Kidney epithelial cell (primary cell): ENCODE measurements around the gene TMEM108. TPM values are rescaled to one million over a fixed set of nuclear protein-coding genes. Genes with fewer than 3 reads are reported as not detected.
A peak's percentile ranks its signal among the peaks of the same experiment; 100 is the strongest.

Experiments
- DNase-seq: peaks from one replicate; pipeline ENCODE4 v3.0.0-alpha.2; 2010; ENCODE audit warnings: low read depth
- H3K27me3 ChIP-seq: 2 replicates; pipeline ENCODE4 v1.6.0; 2011; ENCODE audit warnings: low read length; ENCODE audit not compliant: control insufficient read depth, insufficient read depth
- H3K36me3 ChIP-seq: 2 replicates; pipeline ENCODE4 v1.5.1; 2011; ENCODE audit warnings: low read length; ENCODE audit not compliant: control insufficient read depth, insufficient read depth
- H3K4me3 ChIP-seq: 2 replicates; pipeline ENCODE4 v1.5.1; 2011; ENCODE audit warnings: low read depth, mild to moderate bottlenecking, control low read depth, low read length
- CTCF ChIP-seq: IDR thresholded peaks from 2 replicates; pipeline ENCODE4 v1.5.1; 2011; ENCODE audit warnings: mild to moderate bottlenecking, moderate library complexity, low read length, control low read depth, inconsistent platforms; ENCODE audit not compliant: insufficient read depth, poor library complexity, severe bottlenecking
- total RNA-seq: library from RNA; depleted of rRNA; stranded (reverse); fragments of >200 nt; gene quantifications from 2 replicates; pipeline ENCODE4 v1.2.3, GENCODE V29; 2015

The TMEM108 gene
- total RNA-seq, 1 donor from 2014 or later, result 4.4 TPM

DNA sequence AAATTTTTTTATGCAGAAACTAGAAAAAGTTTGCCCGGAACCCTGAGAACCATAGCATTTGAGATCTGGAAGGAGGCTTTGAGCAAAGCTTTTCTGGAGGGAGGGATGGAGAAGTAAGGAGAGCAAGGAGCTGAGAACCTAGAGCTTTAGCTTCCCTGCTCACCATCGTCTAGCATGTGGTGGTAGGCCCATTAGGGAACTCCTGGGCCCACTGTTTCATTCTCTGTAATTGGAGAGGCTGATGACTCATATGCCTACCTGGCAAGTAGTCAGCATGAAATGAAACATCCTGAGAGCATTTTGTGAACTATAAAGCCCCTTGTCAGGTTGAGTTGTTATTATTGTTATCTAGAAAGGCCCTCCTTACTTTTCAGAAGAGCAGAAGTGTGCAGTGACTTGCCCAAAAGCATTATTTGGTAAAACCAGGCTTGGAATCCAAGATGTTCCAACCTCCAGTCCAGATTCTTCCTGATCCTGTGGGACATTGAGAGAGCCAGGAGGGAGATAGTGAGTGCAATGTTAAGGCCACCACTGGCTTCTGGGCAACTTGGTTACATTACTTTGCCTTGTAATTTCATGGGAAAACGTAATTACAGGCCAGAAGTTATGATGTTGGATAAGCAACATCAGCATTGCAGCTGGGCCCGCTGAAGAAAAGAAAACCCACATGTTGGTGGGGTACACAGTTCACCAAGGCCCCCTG, 257.2 kb downstream of the TMEM108 start:
- H3K4me3 ChIP-seq, result no peak overlapping the region
- peak; percentile 41 for DNase-seq
- no peak for TF ChIP-seq CTCF
- H3K27me3 ChIP-seq, result no peaks in the 10 kb centered on the region
- H3K36me3 ChIP-seq, result no peaks in the 10 kb centered on the region

DNA sequence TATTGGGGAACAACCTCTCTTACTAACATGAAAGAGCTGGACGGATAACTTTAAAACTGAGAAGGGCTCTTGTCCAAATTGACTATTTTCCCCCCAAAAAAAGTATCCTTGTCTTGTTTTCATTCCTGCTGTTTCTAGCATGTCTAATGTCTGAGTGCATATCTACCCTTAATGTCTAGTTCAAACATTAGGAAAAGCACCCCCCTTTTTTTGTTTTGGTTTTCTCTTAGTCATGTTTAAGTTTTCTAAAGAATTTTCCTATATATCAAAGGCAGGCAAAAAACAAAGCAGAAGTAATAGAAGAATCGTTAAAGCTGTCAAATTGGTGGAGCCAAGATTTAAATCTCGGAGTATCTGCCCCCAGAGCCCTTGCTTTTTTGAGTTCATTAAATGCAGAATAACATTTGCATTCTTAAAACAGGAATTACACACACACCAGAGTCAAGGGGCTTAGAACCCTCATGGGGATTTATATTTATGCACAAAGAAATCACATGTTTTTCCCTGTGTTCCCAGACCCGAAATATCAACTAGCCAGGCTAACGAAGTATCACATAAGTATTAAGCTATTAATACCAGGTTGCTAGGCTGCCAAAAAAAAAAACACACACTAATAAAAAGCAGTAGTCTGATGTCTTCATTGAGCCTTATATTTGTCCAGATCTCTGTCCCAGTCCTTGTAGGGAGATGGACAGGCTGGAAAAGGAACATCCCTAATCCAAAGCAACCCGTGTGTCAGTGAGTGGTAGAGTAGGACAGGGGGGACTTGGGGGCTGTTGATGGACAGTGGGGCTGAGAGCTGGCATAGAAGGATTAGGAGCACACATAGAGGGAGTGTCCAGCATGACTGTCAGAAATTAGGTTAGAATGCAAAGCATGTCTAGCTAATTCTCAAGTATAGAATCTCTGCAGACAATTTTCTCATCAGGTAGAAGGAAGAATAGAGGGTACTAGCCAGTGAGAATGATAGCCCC, 258.0 kb downstream of the TMEM108 start:
- no peak for DNase-seq
- no peaks in the 10 kb centered on the region for H3K27me3 ChIP-seq
- H3K36me3 ChIP-seq, result no peaks in the 10 kb centered on the region
- H3K4me3 ChIP-seq, result no peak overlapping the region
- TF ChIP-seq CTCF, result no peak

DNA sequence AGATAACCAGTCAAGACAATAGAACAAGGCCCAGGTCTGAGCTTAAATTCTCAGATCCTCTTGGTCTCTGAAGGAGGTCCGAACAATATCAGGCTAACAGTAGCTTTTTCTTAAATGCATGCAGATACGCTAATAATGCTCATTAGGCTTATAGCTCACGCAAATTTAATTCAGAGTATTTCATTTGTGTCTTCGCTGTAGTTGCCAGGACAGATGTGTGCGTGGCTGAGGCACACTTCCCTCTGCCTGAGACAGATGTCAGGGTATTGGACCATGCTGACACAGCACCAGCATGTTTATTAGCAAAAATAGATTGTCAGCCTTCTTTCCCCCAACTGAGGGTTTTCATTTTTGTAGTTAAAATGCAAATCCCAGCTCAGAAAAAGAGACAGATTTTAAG, 258.8 kb downstream of the TMEM108 start:
- Histone ChIP-seq H3K4me3 (no peak overlapping the region), H3K27me3 (no peaks in the 10 kb centered on the region), H3K36me3 (no peaks in the 10 kb centered on the region)
- TF ChIP-seq CTCF, result no peak
- no peak for DNase-seq

GRCh38 chr3:133300102-133300501, 261.9 kb downstream of the TMEM108 start:
- Histone ChIP-seq H3K4me3 (no peak overlapping the region), H3K27me3 (no peaks in the 10 kb centered on the region)
- DNase-seq, result no peak

GRCh38 chr3:133301194-133301593, 263.0 kb downstream of the TMEM108 start:
- TF ChIP-seq CTCF, result no peak
- peak; percentile 77 for DNase-seq
- H3K27me3 ChIP-seq, result no peaks in the 10 kb centered on the region
- H3K36me3 ChIP-seq, result no peaks in the 10 kb centered on the region
- H3K4me3 ChIP-seq, result no peak overlapping the region

More at GRCh38 chr3:133300102-133300501, 261.9 kb downstream of the TMEM108 start:
- H3K36me3 ChIP-seq, result no peaks in the 10 kb centered on the region
- TF ChIP-seq CTCF, result no peak
